Neutrophil (primary cell): ENCODE measurements around the gene HOXA9.
A peak's percentile ranks its signal among the peaks of the same experiment; 100 is the strongest.

Experiments used
- H3K27ac ChIP-seq: fragments of 200-600 bp; sonication (generic); 2 replicates; pipeline ENCODE4 v1.5.1; 2016; ENCODE audit warnings: mild to moderate bottlenecking, moderate library complexity
- H3K27me3 ChIP-seq: fragments of 200-600 bp; sonication (generic); 2 replicates; pipeline ENCODE4 v1.6.0; 2016; ENCODE audit warnings: mild to moderate bottlenecking
- H3K36me3 ChIP-seq: fragments of 200-600 bp; sonication (generic); 2 replicates; pipeline ENCODE4 v1.5.1; 2017
- H3K4me1 ChIP-seq, 2 experiments: fragments of 200-600 bp in 1 of 2; sonication (generic) in 1 of 2; 1 replicate in 1 of 2; 2 replicates in 1 of 2; pipeline versions ENCODE4 v1.5.1 to v1.6.1; 2013 to 2016; ENCODE audit warnings: low read depth in 1 of 2, low read length in 1 of 2, mild to moderate bottlenecking in 1 of 2, moderate library complexity in 1 of 2; ENCODE audit not compliant: control insufficient read depth in 1 of 2, insufficient read depth in 1 of 2
- H3K4me3 ChIP-seq, 2 experiments: fragments of 200-600 bp in 1 of 2; sonication (generic) in 1 of 2; 1 replicate in 1 of 2; 2 replicates in 1 of 2; pipeline ENCODE4 v1.5.1; 2013 to 2016; ENCODE audit warnings: low read depth in 1 of 2, low read length in 1 of 2, mild to moderate bottlenecking in 1 of 2, moderate library complexity in 1 of 2
- H3K9me3 ChIP-seq: fragments of 200-600 bp; sonication (generic); 2 replicates; pipeline ENCODE4 v1.5.1; 2016
- TF ChIP-seq, protein P1 (sequence below): fragments of 200-600 bp; sonication (generic); IDR thresholded peaks from 2 replicates; pipeline ENCODE4 v1.5.1; 2016; ENCODE audit warnings: antibody characterized with exemption

The HOXA9 gene

DNA sequence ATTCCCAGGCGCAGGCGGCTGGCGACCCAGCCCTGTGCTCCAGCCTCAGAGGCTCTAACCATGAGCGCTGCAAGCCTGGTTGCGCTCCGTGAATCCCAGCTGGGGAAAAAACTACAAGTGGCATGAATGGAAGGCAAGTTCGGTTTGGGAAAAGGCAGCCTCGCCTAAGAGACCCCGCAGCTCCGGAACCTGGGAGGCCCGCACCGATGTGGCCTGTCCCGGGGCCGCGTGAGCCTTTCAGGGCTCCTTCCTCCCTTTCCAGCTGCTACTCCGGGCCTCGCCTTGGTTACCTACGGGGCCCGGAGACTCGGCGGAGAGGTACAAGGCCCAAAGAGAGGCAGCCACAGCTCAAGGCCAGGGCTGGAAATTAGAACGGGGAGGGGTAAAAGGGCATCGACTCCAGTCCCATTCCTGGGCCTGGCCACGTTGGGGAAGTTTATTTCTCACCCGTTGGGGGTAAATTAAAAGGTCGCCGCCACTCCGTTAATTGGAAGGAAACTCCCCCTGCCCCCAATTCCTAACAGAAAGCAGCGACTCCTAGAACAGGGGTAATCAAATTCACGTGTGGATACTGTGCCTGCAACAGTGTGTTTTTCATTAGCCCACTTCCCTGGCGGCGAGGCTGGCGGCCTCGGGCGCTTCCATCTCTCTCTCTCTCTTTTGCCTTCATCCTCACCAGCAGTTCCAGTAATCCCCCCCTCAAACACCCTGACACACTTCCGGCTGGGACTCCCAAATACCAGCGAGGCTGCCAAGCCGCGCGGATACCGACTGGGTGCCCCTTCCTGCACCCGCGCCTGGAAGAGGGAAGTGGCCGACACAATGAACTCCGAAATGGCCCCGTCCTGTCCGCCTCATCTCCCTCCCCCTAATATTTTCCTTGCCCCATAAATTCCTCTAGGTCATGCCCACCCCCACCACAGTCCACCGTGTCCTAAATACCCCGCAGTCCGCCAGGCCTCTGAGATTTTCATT, 1.5 kb upstream of the HOXA9 start:
- TF ChIP-seq, protein P1, sequence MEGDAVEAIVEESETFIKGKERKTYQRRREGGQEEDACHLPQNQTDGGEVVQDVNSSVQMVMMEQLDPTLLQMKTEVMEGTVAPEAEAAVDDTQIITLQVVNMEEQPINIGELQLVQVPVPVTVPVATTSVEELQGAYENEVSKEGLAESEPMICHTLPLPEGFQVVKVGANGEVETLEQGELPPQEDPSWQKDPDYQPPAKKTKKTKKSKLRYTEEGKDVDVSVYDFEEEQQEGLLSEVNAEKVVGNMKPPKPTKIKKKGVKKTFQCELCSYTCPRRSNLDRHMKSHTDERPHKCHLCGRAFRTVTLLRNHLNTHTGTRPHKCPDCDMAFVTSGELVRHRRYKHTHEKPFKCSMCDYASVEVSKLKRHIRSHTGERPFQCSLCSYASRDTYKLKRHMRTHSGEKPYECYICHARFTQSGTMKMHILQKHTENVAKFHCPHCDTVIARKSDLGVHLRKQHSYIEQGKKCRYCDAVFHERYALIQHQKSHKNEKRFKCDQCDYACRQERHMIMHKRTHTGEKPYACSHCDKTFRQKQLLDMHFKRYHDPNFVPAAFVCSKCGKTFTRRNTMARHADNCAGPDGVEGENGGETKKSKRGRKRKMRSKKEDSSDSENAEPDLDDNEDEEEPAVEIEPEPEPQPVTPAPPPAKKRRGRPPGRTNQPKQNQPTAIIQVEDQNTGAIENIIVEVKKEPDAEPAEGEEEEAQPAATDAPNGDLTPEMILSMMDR = no peak
- Histone ChIP-seq H3K27me3 (peaks cover 100% of the 10 kb centered on the region), H3K9me3 (no peaks in the 10 kb centered on the region), H3K4me3 (peak overlapping the region in 1 of 2 experiments; percentile 68), H3K27ac (no peak overlapping the region), H3K4me1 (peaks cover 43 to 75% of the 10 kb centered on the region in 2 experiments), H3K36me3 (no peaks in the 10 kb centered on the region)

DNA sequence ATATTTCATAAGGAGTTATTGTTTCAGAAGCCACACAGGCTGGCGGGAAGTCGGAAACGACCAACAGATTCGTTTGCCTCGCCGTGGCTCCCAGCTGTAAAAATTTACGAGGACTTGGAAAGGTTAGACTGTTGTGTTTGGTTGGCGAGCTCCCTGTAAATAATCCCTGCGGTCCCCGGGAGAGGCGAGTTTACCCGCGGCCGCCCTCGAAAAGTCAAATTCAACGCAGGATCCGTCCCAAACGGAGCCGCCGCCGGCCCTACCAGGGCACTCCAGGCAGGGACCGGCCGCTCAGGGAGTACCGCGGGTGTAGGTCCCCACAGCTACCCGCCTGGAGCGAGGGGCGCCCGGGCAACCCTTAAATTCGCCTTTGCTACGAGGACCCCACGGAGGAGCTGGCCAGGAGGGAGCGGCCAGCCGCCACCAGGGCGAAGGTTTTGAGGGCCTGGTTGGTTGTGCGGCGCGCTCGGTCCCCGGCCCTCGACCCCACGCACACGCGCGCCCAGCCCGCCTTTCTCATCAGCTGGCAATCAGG, 726 bp upstream of the HOXA9 start:
- Histone ChIP-seq H3K36me3 (no peaks in the 10 kb centered on the region), H3K27ac (no peak overlapping the region), H3K27me3 (peaks cover 100% of the 10 kb centered on the region), H3K9me3 (no peaks in the 10 kb centered on the region), H3K4me3 (peak overlapping the region; percentile 54 to 68), H3K4me1 (peaks cover 45 to 78% of the 10 kb centered on the region in 2 experiments)
- TF ChIP-seq, protein P1 = no peak

DNA sequence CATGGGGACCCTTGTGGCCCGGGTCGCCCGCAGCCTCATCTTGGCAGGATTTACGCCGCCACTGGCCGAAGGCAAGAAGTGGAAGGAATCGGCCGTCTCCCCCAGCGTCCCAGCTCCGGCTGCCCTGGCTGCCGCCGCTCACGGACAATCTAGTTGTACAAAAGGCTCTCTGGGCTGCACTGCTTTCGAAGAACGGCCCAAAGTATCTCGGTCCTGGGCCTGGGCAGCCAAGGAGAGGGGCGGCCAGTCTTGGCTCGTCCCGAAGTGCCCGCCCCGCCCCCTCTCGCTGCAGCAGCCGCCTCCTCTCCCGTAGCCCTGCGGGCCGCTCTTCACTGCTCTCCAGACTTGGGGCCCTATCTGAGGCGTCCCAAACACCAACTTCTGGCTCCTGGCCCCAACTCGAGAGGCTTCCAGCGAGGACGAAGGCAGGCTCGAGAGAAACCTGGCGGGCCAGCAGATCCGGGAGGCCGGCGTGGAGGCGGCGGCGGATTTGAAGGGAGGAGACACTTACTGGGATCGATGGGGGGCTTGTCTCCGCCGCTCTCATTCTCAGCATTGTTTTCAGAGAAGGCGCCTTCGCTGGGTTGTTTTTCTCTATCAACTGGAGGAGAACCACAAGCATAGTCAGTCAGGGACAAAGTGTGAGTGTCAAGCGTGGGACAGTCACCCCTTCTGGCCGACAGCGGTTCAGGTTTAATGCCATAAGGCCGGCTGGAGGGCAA, 809 bp downstream of the HOXA9 start:
- Histone ChIP-seq H3K4me1 (peaks cover 57 to 86% of the 10 kb centered on the region in 2 experiments), H3K9me3 (no peaks in the 10 kb centered on the region), H3K27ac (peak overlapping the region; percentile 4), H3K36me3 (no peaks in the 10 kb centered on the region), H3K27me3 (peaks cover 100% of the 10 kb centered on the region), H3K4me3 (peak overlapping the region; percentile 54 to 68)
- TF ChIP-seq, protein P1 = no peak

DNA sequence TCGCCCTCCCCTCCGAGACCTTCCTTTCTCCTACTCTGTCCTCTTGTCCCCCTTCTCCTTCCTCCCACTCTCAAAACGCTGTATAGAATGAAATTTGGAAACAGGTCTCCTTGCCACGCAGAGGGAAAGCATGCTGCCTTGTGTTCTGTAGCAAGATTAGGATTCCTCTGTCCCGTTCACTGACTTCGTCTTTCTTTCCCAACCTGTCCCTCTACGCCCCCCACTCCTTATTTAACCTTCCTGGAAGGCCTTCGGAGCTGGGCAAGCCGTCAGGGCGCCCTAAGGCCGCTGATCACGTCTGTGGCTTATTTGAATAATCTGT, 1.3 kb downstream of the HOXA9 start:
- Histone ChIP-seq H3K4me1 (peaks cover 56 to 83% of the 10 kb centered on the region in 2 experiments), H3K27me3 (peaks cover 100% of the 10 kb centered on the region), H3K36me3 (no peaks in the 10 kb centered on the region), H3K27ac (no peak overlapping the region), H3K9me3 (no peaks in the 10 kb centered on the region), H3K4me3 (peak overlapping the region; percentile 54 to 68)
- TF ChIP-seq, protein P1 = no peak

DNA sequence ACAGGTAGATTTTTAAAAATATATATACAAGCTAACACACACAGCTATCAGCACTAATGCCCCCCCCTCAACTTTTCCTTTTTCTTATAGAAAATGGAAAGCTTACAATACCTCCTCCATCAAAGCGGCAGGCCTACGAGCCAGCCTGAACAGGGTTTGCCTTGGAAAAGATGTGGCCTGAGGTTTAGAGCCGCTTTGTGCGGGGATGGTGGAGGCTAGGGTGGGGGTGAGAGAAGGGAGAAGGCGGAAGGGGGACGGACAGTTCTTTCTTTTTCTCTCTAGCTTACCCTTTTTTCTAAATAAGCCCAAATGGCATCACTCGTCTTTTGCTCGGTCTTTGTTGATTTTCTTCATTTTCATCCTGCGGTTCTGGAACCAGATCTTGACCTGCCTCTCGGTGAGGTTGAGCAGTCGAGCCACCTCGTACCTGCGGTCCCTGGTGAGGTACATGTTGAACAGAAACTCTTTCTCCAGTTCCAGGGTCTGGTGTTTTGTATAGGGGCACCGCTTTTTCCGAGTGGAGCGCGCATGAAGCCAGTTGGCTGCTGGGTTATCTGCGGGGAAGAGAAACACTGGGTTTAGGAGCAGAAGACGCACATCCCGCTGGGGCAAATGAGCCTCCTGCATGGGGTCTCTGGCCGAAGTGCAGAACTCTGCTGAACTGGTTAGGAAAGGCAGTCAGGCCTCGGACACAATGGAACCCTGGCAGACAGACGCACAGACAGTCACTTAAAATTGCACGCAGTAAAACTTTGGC, 1.9 kb downstream of the HOXA9 start:
- Histone ChIP-seq H3K27me3 (peaks cover 100% of the 10 kb centered on the region), H3K4me1 (peaks cover 56 to 83% of the 10 kb centered on the region in 2 experiments), H3K4me3 (peak overlapping the region in 1 of 2 experiments; percentile 68), H3K27ac (no peak overlapping the region), H3K9me3 (no peaks in the 10 kb centered on the region), H3K36me3 (no peaks in the 10 kb centered on the region)
- TF ChIP-seq, protein P1 = no peak
